KBM-7 (cell line): ENCODE results near the gene DIP2C.

ENCODE experiments used
- DNase-seq: peaks from one replicate; pipeline ENCODE4 v3.0.0-alpha.2; 2015
- in situ Hi-C: fragments of 300-500 bp; cut with MboI; formaldehyde crosslinking; loops from 2 replicates; pipeline ENCODE4 v1.14.3; 2020; ENCODE audit warnings: low sequenced_read_pairs, low pct_unique_long_range_greater_than_20kb, mixed read lengths

DIP2C gene

GRCh38 chr10:386771-387592 is 302.5 kb downstream of the DIP2C start:
- in situ Hi-C loops: no loop called here

GRCh38 chr10:385571-386300 is 303.7 kb downstream of the DIP2C start:
- DNase-seq: no peak
- in situ Hi-C loops: no loop called here

More at GRCh38 chr10:386771-387592, 302.5 kb downstream of the DIP2C start:
- no peak for DNase-seq

- no peak for DNase-seq
- in situ Hi-C loops: no loop called here
Observed at GRCh38 chr10:384538-385305, 304.7 kb downstream of the DIP2C start.

GRCh38 chr10:383519-383918 is 305.9 kb downstream of the DIP2C start:
- in situ Hi-C loops: no loop called here
- no peak for DNase-seq

GRCh38 chr10:381805-382204 is 307.7 kb downstream of the DIP2C start:
- in situ Hi-C loops: no loop called here
- DNase-seq: no peak

GRCh38 chr10:381346-381745 is 308.1 kb downstream of the DIP2C start:
- no peak for DNase-seq
- in situ Hi-C loops: no loop called here

- no peak for DNase-seq
- in situ Hi-C loops: no loop called here
Observed at GRCh38 chr10:380313-380940, 309.0 kb downstream of the DIP2C start.

GRCh38 chr10:378930-379704 is 310.4 kb downstream of the DIP2C start:
- DNase-seq: no peak
- in situ Hi-C loops: no loop called here

GRCh38 chr10:378230-378929 is 311.1 kb downstream of the DIP2C start:
- no peak for DNase-seq
- in situ Hi-C loops: no loop called here

- in situ Hi-C loops: no loop called here
- no peak for DNase-seq
Observed at GRCh38 chr10:377228-377627, 312.2 kb downstream of the DIP2C start.

- DNase-seq: no peak
- in situ Hi-C loops: no loop called here
Observed at GRCh38 chr10:375815-376505, 313.5 kb downstream of the DIP2C start.

GRCh38 chr10:374354-374753 is 315.1 kb downstream of the DIP2C start:
- DNase-seq: no peak
- in situ Hi-C loops: no loop called here

GRCh38 chr10:373526-374309 is 315.8 kb downstream of the DIP2C start:
- in situ Hi-C loops: no loop called here
- no peak for DNase-seq

GRCh38 chr10:373015-373414 is 316.5 kb downstream of the DIP2C start:
- in situ Hi-C loops: no loop called here
- no peak for DNase-seq

GRCh38 chr10:372566-372965 is 316.9 kb downstream of the DIP2C start:
- DNase-seq: no peak
- in situ Hi-C loops: no loop called here

GRCh38 chr10:371515-371914 is 318.0 kb downstream of the DIP2C start:
- in situ Hi-C loops: no loop called here

GRCh38 chr10:370449-370825 is 319.0 kb downstream of the DIP2C start:
- in situ Hi-C loops: no loop called here
- DNase-seq: no peak

More at GRCh38 chr10:371515-371914, 318.0 kb downstream of the DIP2C start:
- DNase-seq: no peak
